Neural crest cell (in vitro differentiated cells): Measurements from ENCODE around the gene TBXT. TPM values are rescaled to one million over a fixed set of nuclear protein-coding genes. Genes with fewer than 3 reads are reported as not detected.
A peak's percentile ranks its signal among the peaks of the same experiment; 100 is the strongest.

Experiments used
- DNase-seq: peaks from one replicate; pipeline ENCODE4 v3.0.0; 2021; ENCODE audit warnings: low read depth, mixed read lengths, low spot score
- H3K27ac Mint-ChIP-seq: one replicate; pipeline ENCODE4 v1.8.0; 2021; ENCODE audit warnings: mild to moderate bottlenecking, mixed read lengths; ENCODE audit not compliant: unreplicated experiment
- H3K27me3 Mint-ChIP-seq: 2 replicates; pipeline ENCODE4 v1.8.0; 2021; ENCODE audit warnings: low read depth, mild to moderate bottlenecking, mixed read lengths
- H3K36me3 Mint-ChIP-seq: 2 replicates; pipeline ENCODE4 v1.8.0; 2021; ENCODE audit warnings: low read depth, mild to moderate bottlenecking, mixed read lengths
- H3K4me1 Mint-ChIP-seq: 2 replicates; pipeline ENCODE4 v1.8.0; 2021; ENCODE audit warnings: mixed read lengths
- H3K4me3 Mint-ChIP-seq: one replicate; pipeline ENCODE4 v1.8.0; 2021; ENCODE audit warnings: mild to moderate bottlenecking, mixed read lengths
- H3K9me3 Mint-ChIP-seq: 2 replicates; pipeline ENCODE4 v1.8.0; 2021; ENCODE audit warnings: mixed read lengths
- CTCF ChIP-seq: fragments of 200-600 bp; sonication (generic); conservative IDR thresholded peaks from 2 replicates; pipeline ENCODE4 v1.5.0; 2021; ENCODE audit warnings: antibody characterized with exemption, mild to moderate bottlenecking
- total RNA-seq: library from RNA; stranded (reverse); gene quantifications from 2 replicates; pipeline ENCODE4 v1.2.1, GENCODE V29; 2021

The TBXT gene
- total RNA-seq, 1 donor from 2014 or later: not detected

- no peak for DNase-seq
- no peak for TF ChIP-seq CTCF
- H3K36me3 Mint-ChIP-seq: peaks cover 3% of the 10 kb centered on the region
- peaks cover 6% of the 10 kb centered on the region for H3K4me1 Mint-ChIP-seq
- H3K27ac Mint-ChIP-seq: no peak overlapping the region
- H3K27me3 Mint-ChIP-seq: peaks cover 40% of the 10 kb centered on the region
- no peaks in the 10 kb centered on the region for H3K9me3 Mint-ChIP-seq
- peak overlapping the region; percentile 71 for H3K4me3 Mint-ChIP-seq
These were observed 2.1 kb upstream of the TBXT start for GRCh38 chr6:166169549-166170421.

- H3K27ac Mint-ChIP-seq: no peak overlapping the region
- H3K36me3 Mint-ChIP-seq: peaks cover 3% of the 10 kb centered on the region
- no peaks in the 10 kb centered on the region for H3K9me3 Mint-ChIP-seq
- DNase-seq: no peak
- H3K27me3 Mint-ChIP-seq: peaks cover 49% of the 10 kb centered on the region
- peaks cover 6% of the 10 kb centered on the region for H3K4me1 Mint-ChIP-seq
- TF ChIP-seq CTCF: no peak
- H3K4me3 Mint-ChIP-seq: peak overlapping the region; percentile 89
These were observed 1.2 kb upstream of the TBXT start for GRCh38 chr6:166168616-166169548.

- Mint-ChIP-seq H3K27me3 (peaks cover 63% of the 10 kb centered on the region), H3K27ac (no peak overlapping the region), H3K4me3 (no peak overlapping the region), H3K36me3 (peaks cover 3% of the 10 kb centered on the region), H3K9me3 (no peaks in the 10 kb centered on the region), H3K4me1 (peaks cover 6% of the 10 kb centered on the region)
- no peak for TF ChIP-seq CTCF
- no peak for DNase-seq
These were observed 356 bp downstream of the TBXT start for GRCh38 chr6:166167258-166167731.

- peaks cover 68% of the 10 kb centered on the region for H3K27me3 Mint-ChIP-seq
- H3K36me3 Mint-ChIP-seq: peaks cover 3% of the 10 kb centered on the region
- no peaks in the 10 kb centered on the region for H3K9me3 Mint-ChIP-seq
- DNase-seq: no peak
- TF ChIP-seq CTCF: no peak
- H3K27ac Mint-ChIP-seq: no peak overlapping the region
- H3K4me1 Mint-ChIP-seq: peaks cover 6% of the 10 kb centered on the region
- H3K4me3 Mint-ChIP-seq: peak overlapping the region; percentile 36
These were observed 1.1 kb downstream of the TBXT start for GRCh38 chr6:166166314-166167257.
